A549 treated with ZK216348 at 1 μM for 4 hours (cell line): ENCODE measurements around the gene LILRA1. TPM values are rescaled to one million over a fixed set of nuclear protein-coding genes. Genes with fewer than 3 reads are reported as not detected.

Experiments
- total RNA-seq: library from RNA; stranded (reverse); fragments of 200-300 nt; extraction: Qiagen RNA extraction; gene quantifications from 5 replicates; pipeline ENCODE4 v1.2.3, GENCODE V29; 2022; ENCODE audit warnings: low read depth

LILRA1 gene
- not detected in 5 replicates for total RNA-seq

DNA sequence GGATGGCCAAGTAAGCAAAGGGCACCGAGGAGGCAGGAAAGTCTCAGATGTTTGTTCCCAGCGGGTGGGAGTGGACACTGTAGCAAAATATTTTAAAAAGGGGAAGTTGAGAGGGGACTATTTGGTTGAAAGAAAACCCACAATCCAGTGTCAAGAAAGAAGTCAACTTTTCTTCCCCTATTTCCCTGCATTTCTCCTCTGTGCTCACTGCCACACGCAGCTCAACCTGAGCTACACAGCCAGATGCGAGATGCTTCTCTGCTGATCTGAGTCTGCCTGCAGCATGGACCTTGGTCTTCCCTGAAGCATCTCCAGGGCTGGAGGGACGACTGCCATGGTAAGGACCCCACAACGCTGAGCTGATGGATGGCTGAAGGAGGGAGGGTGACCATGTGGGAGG is at the start of gene LILRA1:
Gene LILRA1 (plus strand): TSS at position 188 of the 400 bp plus-strand sequence. CDS start 613 bp downstream, outside the sequence.

DNA sequence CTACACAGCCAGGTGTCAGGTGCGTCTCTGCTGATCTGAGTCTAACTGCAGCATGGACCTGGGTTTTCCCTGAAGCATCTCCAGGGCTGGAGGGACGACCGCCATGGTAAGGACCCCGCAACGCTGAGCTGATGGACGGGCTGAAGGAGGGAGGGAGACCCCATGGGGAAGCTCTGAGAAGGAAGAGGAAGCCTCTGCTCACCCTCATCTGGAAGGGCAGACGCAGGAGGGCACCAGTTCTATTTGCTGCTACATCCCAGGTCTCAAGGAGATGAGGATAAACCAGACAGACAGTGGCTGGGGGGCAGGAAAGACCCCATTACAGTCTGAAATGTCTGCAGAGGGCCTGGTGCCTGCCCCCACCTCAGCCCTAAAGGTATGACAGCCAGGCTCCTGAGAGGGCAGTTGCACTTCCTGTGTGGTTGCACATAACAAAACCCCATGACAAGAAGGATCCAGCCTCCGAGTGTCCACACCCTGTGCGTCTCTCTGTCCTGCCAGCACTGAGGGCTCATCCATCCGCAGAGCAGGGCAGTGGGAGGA is 20.0 kb upstream of the LILRA1 start, which contains the start of gene LILRA2:
Gene LILRA2 (plus strand): TSS at position 461 of the 543 bp plus-strand sequence. CDS start 89 bp downstream, outside the sequence.

DNA sequence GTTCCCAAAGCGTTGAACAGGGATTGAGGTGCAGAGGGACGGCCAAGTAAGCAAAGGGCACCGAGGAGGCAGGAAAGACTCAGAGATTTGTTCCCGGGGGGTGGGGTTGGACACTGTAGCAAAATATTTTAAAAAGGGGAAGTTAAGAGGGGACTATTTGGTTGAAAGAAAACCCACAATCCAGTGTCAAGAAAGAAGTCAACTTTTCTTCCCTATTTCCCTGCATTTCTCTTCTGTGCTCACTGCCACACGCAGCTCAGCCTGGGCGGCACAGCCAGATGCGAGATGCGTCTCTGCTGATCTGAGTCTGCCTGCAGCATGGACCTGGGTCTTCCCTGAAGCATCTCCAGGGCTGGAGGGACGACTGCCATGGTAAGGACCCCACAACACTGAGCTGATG is 36.8 kb downstream of the LILRA1 start, which contains the start of gene LILRB1:
Gene LILRB1 (plus strand): TSS at position 223 of the 400 bp plus-strand sequence. CDS start 590 bp downstream, outside the sequence.

Other genes starting within 250 kb of the LILRA1 start
- gene LAIR1, start 228.7 kb upstream of the LILRA1 start, total RNA-seq: not detected in 5 replicates
- gene TTYH1, start 178.2 kb upstream of the LILRA1 start, total RNA-seq: 0.08 to 0.15 TPM in 2 of 5 replicates, not detected in the others
- 52.4 to 151 TPM (median 125 TPM) in 5 replicates for gene LENG8, start 144.4 kb upstream of the LILRA1 start, total RNA-seq
- gene LENG9, start 129.9 kb upstream of the LILRA1 start, total RNA-seq: 3.0 to 8.6 TPM (median 7.8 TPM) in 5 replicates
- gene CDC42EP5, start 120.3 kb upstream of the LILRA1 start, total RNA-seq: 0.18 to 0.31 TPM in 2 of 5 replicates, not detected in the others
- gene LAIR2, start 90.8 kb upstream of the LILRA1 start, total RNA-seq: not detected in 5 replicates
- 0.09 TPM in 1 of 5 replicates, not detected in the others for gene LILRA2, start 19.8 kb upstream of the LILRA1 start, total RNA-seq
- gene LILRB1, start 36.9 kb downstream of the LILRA1 start, total RNA-seq: 0.07 TPM in 1 of 5 replicates, not detected in the others
- not detected in 5 replicates for gene LILRB4, start 69.4 kb downstream of the LILRA1 start, total RNA-seq
- not detected in 5 replicates for gene KIR3DL3, start 130.8 kb downstream of the LILRA1 start, total RNA-seq
- not detected in 5 replicates for gene KIR2DL3, start 144.9 kb downstream of the LILRA1 start, total RNA-seq
- gene KIR2DL1, start 176.2 kb downstream of the LILRA1 start, total RNA-seq: not detected in 5 replicates
- not detected in 5 replicates for gene KIR2DL4, start 210.0 kb downstream of the LILRA1 start, total RNA-seq
- gene KIR3DL1, start 222.8 kb downstream of the LILRA1 start, total RNA-seq: not detected in 5 replicates
- not detected in 5 replicates for gene KIR2DS4, start 239.0 kb downstream of the LILRA1 start, total RNA-seq